K562 (cell line): ENCODE data around the gene UTP11. TPM values are rescaled to one million over a fixed set of nuclear protein-coding genes. Genes with fewer than 3 reads are reported as not detected.
A peak's percentile ranks its signal among the peaks of the same experiment; 100 is the strongest.

ENCODE experiments used
- ATF7 ChIP-seq: fragments of 450-650 bp; IDR thresholded peaks from 2 replicates; pipeline ENCODE4 v1.7.1; 2014; ENCODE audit warnings: mild to moderate bottlenecking, moderate library complexity
- ELK1 ChIP-seq: sonication (generic); formaldehyde crosslinking; IDR thresholded peaks from 2 replicates; pipeline ENCODE4 v1.8.1; 2022; ENCODE audit warnings: missing genetic modification reagents
- EP400 ChIP-seq: fragments of 450-650 bp; IDR thresholded peaks from 2 replicates; pipeline ENCODE4 v1.6.1; 2017; ENCODE audit warnings: antibody characterized with exemption, mild to moderate bottlenecking, moderate library complexity
- HDAC1 ChIP-seq, 2 experiments: fragments of 450-650 bp; IDR thresholded peaks; 2 replicates each; pipeline ENCODE4 v1.6.1; 2016 to 2017; ENCODE audit warnings: inconsistent platforms in 1 of 2, mild to moderate bottlenecking in 1 of 2, moderate library complexity in 1 of 2
- HDGF ChIP-seq: fragments of 450-650 bp; IDR thresholded peaks from 2 replicates; pipeline ENCODE4 v1.6.1; 2016
- HES1 ChIP-seq: fragments of 450-650 bp; IDR thresholded peaks from 2 replicates; pipeline ENCODE4 v1.6.1; 2016; ENCODE audit warnings: low read depth, mild to moderate bottlenecking, moderate library complexity
- JUND ChIP-seq, 2 experiments: IDR thresholded peaks; 2 replicates in 1 of 2; 3 replicates in 1 of 2; pipeline ENCODE4 v1.6.1; 2011; ENCODE audit warnings: borderline replicate concordance in 2 of 2, low read depth in 2 of 2, low read length in 2 of 2, improper control_type of control experiment in 1 of 2, missing biosample characterization in 1 of 2, missing genetic modification characterization in 1 of 2, missing genetic modification reagents in 1 of 2
- KLF6 ChIP-seq: fragments of 250-450 bp; sonication (Bioruptor Pico); IDR thresholded peaks from 2 replicates; pipeline ENCODE4 v1.4.0; 2020; ENCODE audit warnings: mild to moderate bottlenecking, moderate library complexity, borderline replicate concordance
- L3MBTL2 ChIP-seq: fragments of 450-650 bp; IDR thresholded peaks from 2 replicates; pipeline ENCODE4 v1.6.1; 2016; ENCODE audit warnings: mild to moderate bottlenecking, moderate library complexity
- LEF1 ChIP-seq: fragments of 450-650 bp; IDR thresholded peaks from 2 replicates; pipeline ENCODE4 v1.6.1; 2016; ENCODE audit warnings: mild to moderate bottlenecking
- PHB2 ChIP-seq: fragments of 450-650 bp; IDR thresholded peaks from 2 replicates; pipeline ENCODE4 v1.6.1; 2017; ENCODE audit warnings: low read depth
- POLR2B ChIP-seq: fragments of 450-650 bp; IDR thresholded peaks from 2 replicates; pipeline ENCODE4 v1.6.1; 2018; ENCODE audit warnings: low read depth; ENCODE audit not compliant: partially characterized antibody
- SP2 ChIP-seq: IDR thresholded peaks from 2 replicates; pipeline ENCODE4 v1.6.1; 2011; ENCODE audit warnings: mild to moderate bottlenecking, low read depth, low read length, moderate library complexity; ENCODE audit not compliant: poor library complexity, severe bottlenecking; ENCODE audit errors: extremely low read depth
- SRSF9 ChIP-seq: fragments of 200-400 bp; formaldehyde crosslinking; IDR thresholded peaks from 2 replicates; pipeline ENCODE4 v1.6.1; 2017; ENCODE audit warnings: low read depth, low read length, borderline replicate concordance
- WHSC1 ChIP-seq: IDR thresholded peaks from one replicate; pipeline ENCODE4 v1.6.1; 2012; ENCODE audit warnings: low read length, control low read depth, inconsistent platforms
- ZBED1 ChIP-seq: IDR thresholded peaks from 2 replicates; pipeline ENCODE4 v1.6.1; 2014
- ZNF143 ChIP-seq: sonication (generic); formaldehyde crosslinking; IDR thresholded peaks from 2 replicates; pipeline ENCODE4 v1.9.0; 2022; ENCODE audit warnings: mild to moderate bottlenecking, missing genetic modification reagents
- ZNF655 ChIP-seq: fragments of 250-450 bp; sonication (Bioruptor Pico); IDR thresholded peaks from 2 replicates; pipeline ENCODE4 v1.5.0; 2021
- polyA plus RNA-seq, 8 experiments: library from polyadenylated mRNA; depleted of rRNA in 4 of 8; stranded (reverse) in 5 of 8; unstranded in 3 of 8; fragments of >200 nt; fragmentation: Nextera tagmentation in 2 of 8; fragmentation: Illumina TruSeq in 1 of 8; extraction: Ambion mirVana in 2 of 8; extraction: Trizol in 1 of 8; gene quantifications; 2 replicates each; pipeline versions ENCODE4 v1.2.1 to v1.2.3, GENCODE V29; 2011 to 2014; ENCODE audit warnings: inconsistent platforms in 1 of 8, missing spikeins in 1 of 8
- total RNA-seq, 7 experiments: library from RNA; depleted of rRNA in 6 of 7; stranded (reverse); fragments of >200 nt in 6 of 7; fragmentation: Illumina TruSeq in 2 of 7; extraction: Trizol in 2 of 7; gene quantifications; 2 replicates each; pipeline versions ENCODE4 v1.2.1 to v1.2.3, GENCODE V29; 2011 to 2021; ENCODE audit warnings: low replicate concordance in 1 of 7
- TF ChIP-seq, protein P1 (sequence below), 2 experiments: fragments of 450-650 bp; conservative IDR thresholded peaks; 2 replicates each; pipeline ENCODE4 v1.6.1; 2017; ENCODE audit warnings: mild to moderate bottlenecking in 2 of 2, moderate library complexity in 2 of 2
- TF ChIP-seq, protein P2 (sequence below): fragments of 450-650 bp; IDR thresholded peaks from 2 replicates; pipeline ENCODE4 v1.6.1; 2016; ENCODE audit warnings: missing biosample characterization, missing genetic modification characterization

UTP11 gene
- total and polyA plus RNA-seq, 9 of the 15 experiments (the other 6 are each of a cell fraction or from before 2014, with no cell fraction given): 91.1 to 378 (median 221) TPM

GRCh38 chr1:38009841-38010180 is 2.7 kb upstream of the UTP11 start (continued):
- TF ChIP-seq PHB2 (no peak), HES1 (no peak), POLR2B (peak; percentile 4), L3MBTL2 (0 out of 2 replicates have a peak, but pooled peaks have one; percentile 4), ZNF655 (CRISPR knock-in tag) (no peak), ATF7 (no peak), HDAC1 (IDR thresholded peaks at IDR 0.05) (0 out of 4 replicates have a peak, but pooled peaks of 1 of the 2 experiments have one; percentile 9), JUND (IDR thresholded peaks at IDR 0.05; ENCODE audit: borderline replicate concordance, low read depth, low read length) (no peak), JUND (tag; IDR thresholded peaks at IDR 0.05; ENCODE audit: borderline replicate concordance, low read depth, low read length) (0 out of 3 replicates have a peak, but pooled peaks have one; percentile 5), ZBED1 (no peak), ELK1 (CRISPR knock-in tag) (no peak), LEF1 (no peak), HDGF (0 out of 2 replicates have a peak, but pooled peaks have one; percentile 2), SP2 (no peak), EP400 (0 out of 2 replicates have a peak, but pooled peaks have one; percentile 7), SRSF9 (no peak), KLF6 (CRISPR knock-in tag) (peak; percentile 53; the same call in 1 of the 2 replicates), WHSC1 (no peak), ZNF143 (no peak)
- TF ChIP-seq, protein P1, sequence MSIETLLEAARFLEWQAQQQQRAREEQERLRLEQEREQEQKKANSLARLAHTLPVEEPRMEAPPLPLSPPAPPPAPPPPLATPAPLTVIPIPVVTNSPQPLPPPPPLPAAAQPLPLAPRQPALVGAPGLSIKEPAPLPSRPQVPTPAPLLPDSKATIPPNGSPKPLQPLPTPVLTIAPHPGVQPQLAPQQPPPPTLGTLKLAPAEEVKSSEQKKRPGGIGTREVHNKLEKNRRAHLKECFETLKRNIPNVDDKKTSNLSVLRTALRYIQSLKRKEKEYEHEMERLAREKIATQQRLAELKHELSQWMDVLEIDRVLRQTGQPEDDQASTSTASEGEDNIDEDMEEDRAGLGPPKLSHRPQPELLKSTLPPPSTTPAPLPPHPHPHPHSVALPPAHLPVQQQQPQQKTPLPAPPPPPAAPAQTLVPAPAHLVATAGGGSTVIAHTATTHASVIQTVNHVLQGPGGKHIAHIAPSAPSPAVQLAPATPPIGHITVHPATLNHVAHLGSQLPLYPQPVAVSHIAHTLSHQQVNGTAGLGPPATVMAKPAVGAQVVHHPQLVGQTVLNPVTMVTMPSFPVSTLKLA (conservative IDR thresholded peaks at IDR 0.05): peak in 1 of 2 experiments; percentile 6; a peak in 1 of 4 replicates
- TF ChIP-seq, protein P2, sequence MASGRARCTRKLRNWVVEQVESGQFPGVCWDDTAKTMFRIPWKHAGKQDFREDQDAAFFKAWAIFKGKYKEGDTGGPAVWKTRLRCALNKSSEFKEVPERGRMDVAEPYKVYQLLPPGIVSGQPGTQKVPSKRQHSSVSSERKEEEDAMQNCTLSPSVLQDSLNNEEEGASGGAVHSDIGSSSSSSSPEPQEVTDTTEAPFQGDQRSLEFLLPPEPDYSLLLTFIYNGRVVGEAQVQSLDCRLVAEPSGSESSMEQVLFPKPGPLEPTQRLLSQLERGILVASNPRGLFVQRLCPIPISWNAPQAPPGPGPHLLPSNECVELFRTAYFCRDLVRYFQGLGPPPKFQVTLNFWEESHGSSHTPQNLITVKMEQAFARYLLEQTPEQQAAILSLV (tag): 0 out of 2 replicates have a peak, but pooled peaks have one; percentile 3
